GM06990 (cell line): Measurements from ENCODE around the gene ATRAID.

Source experiments
- DNase-seq: peaks from one replicate; pipeline ENCODE4 v3.0.0-alpha.2; 2011; ENCODE audit not compliant: insufficient read length; ENCODE audit errors: extremely low read depth
- H3K27me3 ChIP-seq: replicated peaks from 2 replicates; pipeline ENCODE4 v1.6.0; 2011; ENCODE audit warnings: low read length; ENCODE audit not compliant: control insufficient read depth, insufficient read depth
- H3K36me3 ChIP-seq: 2 replicates; pipeline ENCODE4 v1.5.1; 2011; ENCODE audit warnings: low read length; ENCODE audit not compliant: control insufficient read depth, insufficient read depth
- H3K4me3 ChIP-seq: replicated peaks from 2 replicates; pipeline ENCODE4 v1.5.1; 2011; ENCODE audit warnings: low read depth, mild to moderate bottlenecking, control low read depth, low read length
- TF ChIP-seq, protein P1 (sequence below): IDR thresholded peaks from 2 replicates; pipeline ENCODE4 v1.5.1; 2011; ENCODE audit warnings: low read length, control low read depth, mild to moderate bottlenecking, inconsistent platforms; ENCODE audit not compliant: insufficient read depth, poor library complexity, severe bottlenecking

Gene ATRAID

DNA sequence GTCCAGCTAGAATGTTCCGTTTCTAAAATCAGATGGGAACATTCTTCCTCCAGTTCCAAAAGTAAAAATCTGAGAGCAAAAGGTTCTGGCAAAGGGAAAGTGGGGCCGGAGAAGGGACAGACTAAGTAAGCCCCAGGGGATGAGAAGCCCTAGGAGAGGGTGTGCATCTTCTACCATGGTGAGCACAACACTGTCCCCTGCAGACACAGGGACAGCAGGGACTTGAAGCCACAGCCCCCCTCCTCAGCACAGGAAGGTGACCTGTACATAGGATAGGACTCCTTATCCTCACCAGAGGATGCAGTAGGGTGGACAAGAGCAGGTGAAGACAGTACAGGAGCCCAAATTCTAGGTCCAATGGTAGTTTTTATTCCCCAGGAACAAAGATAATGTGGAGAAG, 12.6 kb upstream of the ATRAID start:
- Histone ChIP-seq H3K27me3 (no peaks in the 10 kb centered on the region), H3K4me3 (no peak overlapping the region), H3K36me3 (peaks cover 25% of the 10 kb centered on the region)
- TF ChIP-seq, protein P1, sequence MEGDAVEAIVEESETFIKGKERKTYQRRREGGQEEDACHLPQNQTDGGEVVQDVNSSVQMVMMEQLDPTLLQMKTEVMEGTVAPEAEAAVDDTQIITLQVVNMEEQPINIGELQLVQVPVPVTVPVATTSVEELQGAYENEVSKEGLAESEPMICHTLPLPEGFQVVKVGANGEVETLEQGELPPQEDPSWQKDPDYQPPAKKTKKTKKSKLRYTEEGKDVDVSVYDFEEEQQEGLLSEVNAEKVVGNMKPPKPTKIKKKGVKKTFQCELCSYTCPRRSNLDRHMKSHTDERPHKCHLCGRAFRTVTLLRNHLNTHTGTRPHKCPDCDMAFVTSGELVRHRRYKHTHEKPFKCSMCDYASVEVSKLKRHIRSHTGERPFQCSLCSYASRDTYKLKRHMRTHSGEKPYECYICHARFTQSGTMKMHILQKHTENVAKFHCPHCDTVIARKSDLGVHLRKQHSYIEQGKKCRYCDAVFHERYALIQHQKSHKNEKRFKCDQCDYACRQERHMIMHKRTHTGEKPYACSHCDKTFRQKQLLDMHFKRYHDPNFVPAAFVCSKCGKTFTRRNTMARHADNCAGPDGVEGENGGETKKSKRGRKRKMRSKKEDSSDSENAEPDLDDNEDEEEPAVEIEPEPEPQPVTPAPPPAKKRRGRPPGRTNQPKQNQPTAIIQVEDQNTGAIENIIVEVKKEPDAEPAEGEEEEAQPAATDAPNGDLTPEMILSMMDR: no peak
- no peak for DNase-seq

DNA sequence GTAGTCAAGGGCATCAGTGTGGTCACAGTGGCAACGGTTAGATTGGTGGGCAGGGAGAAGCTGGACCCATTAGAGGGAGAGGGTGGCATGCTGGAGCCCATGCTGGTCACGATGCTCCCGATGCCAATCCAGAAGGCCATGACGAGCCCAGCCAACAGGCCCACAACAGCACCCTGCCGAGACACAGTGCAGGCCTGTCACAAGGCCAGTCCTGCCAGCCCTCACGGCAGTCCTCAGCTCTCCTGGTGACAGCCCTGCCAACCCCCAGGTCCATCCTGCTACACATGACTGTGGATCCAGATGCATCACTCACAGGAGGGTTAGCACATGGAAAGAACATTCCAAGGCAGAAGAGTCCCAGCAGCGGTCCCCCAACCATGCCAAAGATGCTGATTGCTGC, 10.2 kb upstream of the ATRAID start:
- DNase-seq: no peak
- Histone ChIP-seq H3K4me3 (no peak overlapping the region), H3K36me3 (peaks cover 42% of the 10 kb centered on the region), H3K27me3 (no peaks in the 10 kb centered on the region)
- TF ChIP-seq, protein P1: no peak

DNA sequence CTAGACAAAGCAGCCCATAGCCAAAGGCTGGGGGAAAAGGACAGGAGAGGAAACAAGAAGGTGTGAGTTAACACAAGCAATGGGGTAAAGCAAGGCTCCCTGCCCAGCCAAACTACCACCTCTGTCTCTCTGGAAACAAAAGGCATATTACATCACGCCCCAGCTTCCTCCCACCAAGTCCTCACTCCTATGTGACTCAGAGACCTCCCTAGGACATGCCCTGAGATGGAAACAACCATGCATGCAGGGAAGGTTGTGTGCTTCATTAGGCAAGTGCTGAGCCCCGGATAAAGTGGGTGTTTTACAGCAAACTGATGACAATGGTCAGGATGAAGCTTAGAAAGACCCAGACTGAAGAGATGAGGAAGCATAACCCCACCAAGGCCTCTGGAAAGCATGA, 9.0 kb upstream of the ATRAID start:
- Histone ChIP-seq H3K27me3 (no peaks in the 10 kb centered on the region), H3K36me3 (peaks cover 47% of the 10 kb centered on the region), H3K4me3 (no peak overlapping the region)
- TF ChIP-seq, protein P1: no peak
- no peak for DNase-seq

DNA sequence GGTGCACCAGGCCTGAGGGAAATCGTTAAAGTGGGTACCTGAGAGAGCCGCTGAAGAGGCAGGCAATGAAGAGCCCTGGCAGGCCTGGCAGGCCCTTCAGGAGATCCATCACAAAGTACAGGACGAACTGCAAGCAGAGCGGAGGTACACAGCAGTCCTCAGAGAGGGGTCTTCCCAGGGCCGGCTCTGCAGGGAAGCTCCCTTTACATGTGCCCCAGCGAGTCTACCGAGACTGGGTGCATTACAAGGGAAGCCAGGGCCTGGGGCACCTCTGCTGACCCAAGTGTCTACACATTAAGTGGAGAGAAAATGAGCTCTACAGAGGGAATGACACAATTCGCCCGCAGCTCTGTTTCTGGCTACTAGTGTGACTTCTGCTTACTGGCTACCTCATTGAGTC, 8.1 kb upstream of the ATRAID start:
- Histone ChIP-seq H3K4me3 (no peak overlapping the region), H3K36me3 (peaks cover 47% of the 10 kb centered on the region), H3K27me3 (no peaks in the 10 kb centered on the region)
- no peak for DNase-seq
- TF ChIP-seq, protein P1: no peak

DNA sequence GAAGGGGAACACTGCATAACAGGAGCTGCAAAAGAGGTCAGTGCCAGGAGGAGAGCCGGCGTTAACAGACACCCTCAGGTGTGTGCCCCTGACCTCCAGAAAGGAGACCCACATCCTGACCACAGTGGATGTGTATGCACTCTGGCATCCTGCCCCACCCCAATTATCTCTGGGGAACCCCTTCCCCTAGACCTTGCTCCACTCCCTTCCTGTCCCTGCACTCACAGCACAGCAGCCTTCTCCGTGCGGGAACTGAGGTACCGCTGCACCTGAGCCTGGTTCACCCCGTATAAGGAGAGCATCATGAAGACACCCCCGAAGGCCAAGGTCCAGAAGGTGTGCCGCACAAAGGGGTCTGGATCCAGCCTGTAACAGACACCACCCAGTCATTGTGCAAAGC, 7.3 kb upstream of the ATRAID start:
- Histone ChIP-seq H3K36me3 (peaks cover 47% of the 10 kb centered on the region), H3K27me3 (no peaks in the 10 kb centered on the region), H3K4me3 (no peak overlapping the region)
- TF ChIP-seq, protein P1: no peak
- DNase-seq: no peak

DNA sequence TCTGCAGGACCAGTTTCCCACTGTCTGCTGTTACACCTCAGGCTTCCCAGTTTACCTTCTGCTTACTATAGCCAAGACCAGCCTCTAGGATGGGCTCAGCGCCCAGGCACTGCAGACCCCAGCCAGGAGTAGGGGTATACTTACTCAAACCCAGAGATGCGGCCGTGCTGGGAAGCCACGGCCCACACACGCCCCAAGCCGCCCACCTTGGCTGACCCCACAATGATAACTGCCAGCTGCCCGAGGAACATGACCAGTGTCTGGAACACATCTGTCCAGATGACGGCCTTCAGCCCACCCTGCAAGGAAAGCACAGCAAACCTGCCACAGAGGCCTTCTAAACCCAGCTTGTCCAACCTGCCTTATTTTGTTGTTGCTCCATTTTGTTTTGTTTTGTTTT, 6.6 kb upstream of the ATRAID start:
- TF ChIP-seq, protein P1: no peak
- Histone ChIP-seq H3K36me3 (peaks cover 45% of the 10 kb centered on the region), H3K4me3 (no peak overlapping the region), H3K27me3 (no peaks in the 10 kb centered on the region)
- no peak for DNase-seq
